HL-60/S4 treated with phorbol 12-myristate 13-acetate at 8.2 ng/mL for 4 days and 3 days (cell line): Measurements from ENCODE around the gene TMEM109.

ENCODE experiments used
- in situ Hi-C: fragments of 300-500 bp; cut with MboI; formaldehyde crosslinking; loops from 2 replicates; pipeline ENCODE4 v1.15.0; 2022; ENCODE audit warnings: low sequenced_read_pairs

The TMEM109 gene

GRCh38 chr11:60913793-60914632 is at the start of gene TMEM109:
Gene TMEM109, plus strand, starts transcription at chr11:60914158. Its CDS starts 5,536 bp downstream, at chr11:60919694.
- in situ Hi-C loops, result no loop called here

DNA sequence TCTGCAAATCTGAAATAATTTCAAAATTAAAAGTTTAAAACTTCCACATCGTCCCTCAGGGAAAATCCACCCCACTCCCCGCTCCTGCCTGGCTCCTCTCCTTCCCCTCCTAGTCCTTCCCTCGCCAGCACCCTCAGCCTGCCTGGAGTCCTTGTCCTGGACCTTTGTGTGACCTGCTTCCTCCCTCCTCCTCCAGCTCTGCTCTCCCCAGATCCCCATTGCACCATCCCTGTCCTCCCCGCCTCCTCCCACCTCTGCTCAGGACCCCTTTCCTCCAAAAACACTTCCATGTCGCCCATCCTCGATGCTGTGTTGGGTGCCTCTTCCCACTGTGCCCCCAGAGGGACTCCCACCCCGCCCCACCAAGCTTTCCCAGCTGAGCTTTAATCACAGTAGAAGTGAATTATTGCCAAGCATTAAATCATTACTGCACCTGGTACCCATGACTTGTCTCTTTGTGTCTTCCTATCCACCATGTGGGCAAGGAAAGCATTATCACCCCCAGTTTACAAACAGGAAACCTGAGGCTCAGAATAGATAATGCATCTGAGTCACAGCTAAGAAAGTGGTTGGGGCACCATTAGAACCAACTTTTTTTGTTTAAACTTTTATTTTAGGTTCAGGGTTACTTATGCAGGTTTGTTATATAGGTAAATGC is 49.0 kb upstream of the TMEM109 start:
- in situ Hi-C loops, result no loop called here

- in situ Hi-C loops, result no loop called here
Observed at GRCh38 chr11:60866911-60867870, 46.8 kb upstream of the TMEM109 start, which contains the start of gene ZP1. Gene ZP1, plus strand, starts transcription at chr11:60867542. Its CDS starts 20 bp downstream, at chr11:60867562.

- in situ Hi-C loops, result no loop called here
Observed at GRCh38 chr11:60867871-60868681, 45.9 kb upstream of the TMEM109 start.

- in situ Hi-C loops, result no loop called here
Observed at GRCh38 chr11:60868682-60869450, 45.1 kb upstream of the TMEM109 start.

DNA sequence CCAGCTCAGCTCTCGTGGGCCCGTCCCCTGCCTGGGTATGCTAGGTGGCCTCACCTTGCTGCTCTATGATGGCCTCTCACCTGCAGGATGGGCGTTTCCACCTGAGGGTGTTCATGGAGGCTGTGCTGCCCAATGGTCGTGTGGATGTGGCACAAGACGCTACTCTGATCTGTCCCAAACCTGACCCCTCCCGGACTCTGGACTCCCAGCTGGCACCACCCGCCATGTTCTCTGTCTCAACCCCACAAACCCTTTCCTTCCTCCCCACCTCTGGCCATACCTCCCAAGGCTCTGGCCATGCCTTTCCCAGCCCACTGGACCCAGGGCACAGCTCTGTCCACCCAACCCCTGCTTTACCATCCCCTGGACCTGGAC is 44.5 kb upstream of the TMEM109 start:
- in situ Hi-C loops, result no loop called here

- in situ Hi-C loops, result no loop called here
Observed at GRCh38 chr11:60870276-60870675, 43.7 kb upstream of the TMEM109 start.

- in situ Hi-C loops, result no loop called here
Observed at GRCh38 chr11:60870733-60871377, 43.1 kb upstream of the TMEM109 start.

- in situ Hi-C loops, result no loop called here
Observed at GRCh38 chr11:60871378-60872061, 42.4 kb upstream of the TMEM109 start.

- in situ Hi-C loops, result no loop called here
Observed at GRCh38 chr11:60872124-60872960, 41.6 kb upstream of the TMEM109 start.

GRCh38 chr11:60872961-60873524 is 40.9 kb upstream of the TMEM109 start:
- in situ Hi-C loops, result no loop called here

GRCh38 chr11:60873533-60873932 is 40.4 kb upstream of the TMEM109 start:
- in situ Hi-C loops, result no loop called here

DNA sequence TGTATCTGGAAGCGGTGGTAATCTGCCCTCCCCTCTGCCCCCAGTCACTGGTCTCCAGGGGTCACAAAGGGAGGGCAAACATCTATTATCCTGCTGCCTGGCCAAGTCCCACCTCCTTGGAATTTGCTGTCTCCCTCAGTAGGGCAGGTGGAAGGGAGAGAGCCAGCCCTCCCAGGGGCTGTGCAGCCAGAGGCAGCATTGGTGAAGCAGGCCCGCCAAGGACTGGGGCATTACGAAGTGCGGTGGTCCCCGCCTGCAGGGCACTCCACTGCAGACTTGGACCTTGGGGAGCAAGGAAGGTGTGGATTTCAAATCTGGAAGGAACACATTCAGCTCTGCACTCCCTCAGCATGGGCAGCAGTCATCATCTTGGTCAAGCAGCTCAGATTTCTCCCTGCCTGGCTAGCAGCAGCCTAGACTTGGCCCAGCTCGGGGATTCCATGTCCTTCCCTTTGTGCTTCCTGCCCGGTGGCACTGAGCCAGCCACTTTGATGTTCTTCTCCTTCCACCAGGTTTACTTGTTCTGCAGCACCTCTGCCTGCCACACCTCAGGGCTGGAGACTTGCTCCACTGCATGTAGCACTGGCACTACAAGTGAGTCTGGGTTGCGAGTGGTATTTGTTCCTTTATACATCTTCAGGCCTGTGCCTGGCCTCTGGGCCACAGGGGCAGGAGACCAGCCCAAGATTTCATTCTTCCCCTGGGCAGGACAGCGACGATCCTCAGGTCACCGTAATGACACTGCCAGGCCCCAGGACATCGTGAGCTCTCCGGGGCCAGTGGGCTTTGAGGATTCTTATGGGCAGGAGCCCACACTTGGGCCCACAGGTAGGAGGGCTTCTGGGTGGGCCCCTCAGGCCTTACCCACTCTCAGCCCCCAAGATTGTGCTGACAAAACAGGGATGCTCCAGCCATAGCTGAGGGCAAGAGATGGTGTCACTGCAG is 39.3 kb upstream of the TMEM109 start:
- in situ Hi-C loops, result no loop called here

DNA sequence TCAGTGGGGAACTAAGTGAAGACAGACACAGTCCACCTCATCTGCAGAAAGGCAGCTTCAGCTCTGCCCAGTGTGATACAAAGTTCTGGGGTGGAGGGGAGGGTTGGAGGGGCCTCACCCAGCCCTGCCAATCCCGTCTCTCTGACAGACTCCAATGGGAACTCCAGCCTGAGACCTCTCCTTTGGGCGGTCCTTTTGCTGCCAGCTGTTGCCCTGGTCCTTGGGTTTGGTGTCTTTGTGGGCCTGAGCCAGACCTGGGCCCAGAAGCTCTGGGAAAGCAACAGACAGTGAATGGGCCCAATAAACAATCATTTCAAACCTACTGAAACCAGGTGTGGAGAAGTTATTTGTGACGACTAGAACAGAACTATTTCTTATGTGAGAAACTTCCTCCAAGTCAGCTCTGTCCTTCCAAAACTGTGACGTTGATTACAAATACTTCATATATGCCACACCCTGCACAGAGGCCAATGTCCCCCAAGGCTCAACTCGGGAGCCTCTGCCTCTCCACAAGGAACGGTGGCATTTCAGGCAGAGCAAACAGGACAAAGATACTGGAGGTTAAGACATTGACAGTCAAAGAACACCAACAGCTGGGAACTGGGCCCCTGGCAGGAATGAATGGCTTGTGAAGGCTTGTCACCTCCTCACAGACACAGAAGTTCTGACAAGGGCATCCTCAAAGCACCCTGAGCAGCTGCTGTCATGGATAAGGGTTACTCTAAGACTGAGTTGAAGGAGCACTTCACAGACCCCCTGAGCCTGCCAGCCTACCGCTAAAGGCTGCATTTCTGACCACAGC is 38.4 kb upstream of the TMEM109 start:
- in situ Hi-C loops, result no loop called here

- in situ Hi-C loops, result no loop called here
Observed at GRCh38 chr11:60876168-60876485, 37.8 kb upstream of the TMEM109 start.
